Dendritic cell treated with granulocyte-macrophage colony-stimulating factor and Interleukin-4, amounts not matched to agents 40 ng/mL and 50 ng/mL, for 4 days (primary cell): Measurements from ENCODE around the gene SPATA32.
"Not testable (repeated sequence)": the region's sequence is repeated elsewhere in the genome, so short reads cannot be mapped to it uniquely, and the experiment has no call there.

ENCODE experiments used
- H3K27ac Mint-ChIP-seq: one replicate; pipeline ENCODE4 v1.8.0; 2022; ENCODE audit warnings: mild to moderate bottlenecking, mixed read lengths
- H3K27me3 Mint-ChIP-seq: one replicate; pipeline ENCODE4 v1.8.0; 2022; ENCODE audit warnings: mild to moderate bottlenecking, mixed read lengths
- H3K36me3 Mint-ChIP-seq: one replicate; pipeline ENCODE4 v1.8.0; 2022; ENCODE audit warnings: low read depth, mixed read lengths
- H3K4me1 Mint-ChIP-seq: one replicate; pipeline ENCODE4 v1.8.0; 2022; ENCODE audit warnings: low read depth, mixed read lengths
- H3K4me3 Mint-ChIP-seq: one replicate; pipeline ENCODE4 v1.8.0; 2022; ENCODE audit warnings: mild to moderate bottlenecking, moderate library complexity, mixed read lengths
- H3K9me3 Mint-ChIP-seq: one replicate; pipeline ENCODE4 v1.8.0; 2022; ENCODE audit warnings: mixed read lengths
- intact Hi-C: fragments of 100-400 bp; cut with micrococcal nuclease; formaldehyde crosslinking; loops from one replicate; pipeline ENCODE4 v1.15.0; 2022

SPATA32 gene

GRCh38 chr17:45256114-45256966 lies 5.6 kb downstream of the SPATA32 start:
- peak overlapping the region; percentile 55 for H3K27ac Mint-ChIP-seq
- H3K4me1 Mint-ChIP-seq: peaks cover 40% of the 10 kb centered on the region
- H3K9me3 Mint-ChIP-seq: no peaks in the 10 kb centered on the region
- peaks cover 14% of the 10 kb centered on the region for H3K36me3 Mint-ChIP-seq
- peaks cover 15% of the 10 kb centered on the region for H3K27me3 Mint-ChIP-seq
- H3K4me3 Mint-ChIP-seq: peak overlapping the region; percentile 50
- intact Hi-C loops: no loop called here

- intact Hi-C loops: no loop called here
- Mint-ChIP-seq H3K27me3 (peaks cover 12% of the 10 kb centered on the region), H3K36me3 (peaks cover 11% of the 10 kb centered on the region), H3K4me1 (peaks cover 33% of the 10 kb centered on the region), H3K27ac (peak overlapping the region; percentile 4), H3K4me3 (no peak overlapping the region), H3K9me3 (no peaks in the 10 kb centered on the region)
Measured at GRCh38 chr17:45255358-45255757, 6.5 kb downstream of the SPATA32 start.

- Mint-ChIP-seq H3K27me3 (peaks cover 12% of the 10 kb centered on the region), H3K9me3 (no peaks in the 10 kb centered on the region), H3K27ac (no peak overlapping the region), H3K4me3 (no peak overlapping the region), H3K4me1 (peaks cover 25% of the 10 kb centered on the region), H3K36me3 (peaks cover 17% of the 10 kb centered on the region)
- intact Hi-C loops: no loop called here
Measured at GRCh38 chr17:45253879-45254278, 8.0 kb downstream of the SPATA32 start.

- peaks cover 23% of the 10 kb centered on the region for H3K36me3 Mint-ChIP-seq
- intact Hi-C loops, H3K4me3 Mint-ChIP-seq, H3K9me3 Mint-ChIP-seq, H3K27ac Mint-ChIP-seq: not testable (repeated sequence)
- peaks cover 23% of the 10 kb centered on the region for H3K4me1 Mint-ChIP-seq
- H3K27me3 Mint-ChIP-seq: peaks cover 12% of the 10 kb centered on the region
Measured at GRCh38 chr17:45253237-45253636, 8.7 kb downstream of the SPATA32 start.

GRCh38 chr17:45251931-45252330 lies 10.0 kb downstream of the SPATA32 start:
- Mint-ChIP-seq H3K27ac (no peak overlapping the region), H3K27me3 (peaks cover 7% of the 10 kb centered on the region), H3K4me3 (no peak overlapping the region), H3K9me3 (no peaks in the 10 kb centered on the region), H3K4me1 (peaks cover 28% of the 10 kb centered on the region), H3K36me3 (peaks cover 32% of the 10 kb centered on the region)
- intact Hi-C loops: no loop called here

GRCh38 chr17:45248132-45248957 lies 13.5 kb downstream of the SPATA32 start:
- Mint-ChIP-seq H3K36me3 (peaks cover 68% of the 10 kb centered on the region), H3K4me3 (no peak overlapping the region), H3K9me3 (no peaks in the 10 kb centered on the region), H3K27me3 (no peaks in the 10 kb centered on the region), H3K4me1 (peaks cover 40% of the 10 kb centered on the region), H3K27ac (peak overlapping the region; percentile 64)
- intact Hi-C loops: no loop called here

- H3K27me3 Mint-ChIP-seq: no peaks in the 10 kb centered on the region
- intact Hi-C loops: no loop called here
- no peaks in the 10 kb centered on the region for H3K9me3 Mint-ChIP-seq
- peaks cover 45% of the 10 kb centered on the region for H3K4me1 Mint-ChIP-seq
- peak overlapping the region; percentile 71 for H3K4me3 Mint-ChIP-seq
- peaks cover 76% of the 10 kb centered on the region for H3K36me3 Mint-ChIP-seq
- peak overlapping the region; percentile 64 for H3K27ac Mint-ChIP-seq
Measured at GRCh38 chr17:45247429-45248131, 14.3 kb downstream of the SPATA32 start.

- H3K9me3 Mint-ChIP-seq: no peaks in the 10 kb centered on the region
- peak overlapping the region; percentile 64 for H3K27ac Mint-ChIP-seq
- H3K36me3 Mint-ChIP-seq: peaks cover 82% of the 10 kb centered on the region
- peaks cover 50% of the 10 kb centered on the region for H3K4me1 Mint-ChIP-seq
- peak overlapping the region; percentile 71 for H3K4me3 Mint-ChIP-seq
- H3K27me3 Mint-ChIP-seq: no peaks in the 10 kb centered on the region
- intact Hi-C loops: no loop called here
Measured at GRCh38 chr17:45246861-45247428, 14.9 kb downstream of the SPATA32 start.

- Mint-ChIP-seq H3K36me3 (peaks cover 88% of the 10 kb centered on the region), H3K4me1 (peaks cover 50% of the 10 kb centered on the region), H3K9me3 (no peaks in the 10 kb centered on the region), H3K4me3 (no peak overlapping the region), H3K27me3 (no peaks in the 10 kb centered on the region), H3K27ac (peak overlapping the region; percentile 30)
- intact Hi-C loops: no loop called here
Measured at GRCh38 chr17:45246338-45246737, 15.6 kb downstream of the SPATA32 start.

- peaks cover 91% of the 10 kb centered on the region for H3K36me3 Mint-ChIP-seq
- H3K4me1 Mint-ChIP-seq: peaks cover 50% of the 10 kb centered on the region
- no peaks in the 10 kb centered on the region for H3K9me3 Mint-ChIP-seq
- intact Hi-C loops: no loop called here
- H3K27ac Mint-ChIP-seq: peak overlapping the region; percentile 45
- H3K27me3 Mint-ChIP-seq: no peaks in the 10 kb centered on the region
- H3K4me3 Mint-ChIP-seq: no peak overlapping the region
Measured at GRCh38 chr17:45244725-45245656, 16.9 kb downstream of the SPATA32 start.

GRCh38 chr17:45243750-45244149 lies 18.1 kb downstream of the SPATA32 start:
- intact Hi-C loops: no loop called here
- H3K4me3 Mint-ChIP-seq: no peak overlapping the region
- peaks cover 57% of the 10 kb centered on the region for H3K4me1 Mint-ChIP-seq
- H3K27me3 Mint-ChIP-seq: no peaks in the 10 kb centered on the region
- peaks cover 96% of the 10 kb centered on the region for H3K36me3 Mint-ChIP-seq
- H3K27ac Mint-ChIP-seq: no peak overlapping the region
- no peaks in the 10 kb centered on the region for H3K9me3 Mint-ChIP-seq

GRCh38 chr17:45242029-45242414 lies 19.9 kb downstream of the SPATA32 start:
- intact Hi-C loops: no loop called here
- H3K27ac Mint-ChIP-seq: no peak overlapping the region
- H3K36me3 Mint-ChIP-seq: peaks cover 100% of the 10 kb centered on the region
- no peaks in the 10 kb centered on the region for H3K9me3 Mint-ChIP-seq
- no peaks in the 10 kb centered on the region for H3K27me3 Mint-ChIP-seq
- peaks cover 64% of the 10 kb centered on the region for H3K4me1 Mint-ChIP-seq
- no peak overlapping the region for H3K4me3 Mint-ChIP-seq
